ENCODE results near the gene UBLCP1.
A peak's percentile ranks its signal among the peaks of the same experiment; 100 is the strongest.
"Not testable (repeated sequence)": the region's sequence is repeated elsewhere in the genome, so short reads cannot be mapped to it uniquely, and the experiment has no call there.

Gene UBLCP1

GRCh38 chr5:159263569-159263905, 447 bp downstream of the UBLCP1 start:
- Mint-ChIP-seq H3K4me3 (peak overlapping the region; percentile 95), H3K9me3 (peaks cover 26% of the 10 kb centered on the region), H3K27me3 (no peaks in the 10 kb centered on the region), H3K4me1 (peaks cover 36% of the 10 kb centered on the region), H3K27ac (peak overlapping the region; percentile 96), H3K36me3 (peaks cover 46% of the 10 kb centered on the region)
- no peak for DNase-seq
- CTCF ChIA-PET: no interaction called here

GRCh38 chr5:159266764-159267163, 3.7 kb downstream of the UBLCP1 start:
- H3K27ac Mint-ChIP-seq: not testable (repeated sequence)

GRCh38 chr5:159269723-159270122, 6.6 kb downstream of the UBLCP1 start:
- no peaks in the 10 kb centered on the region for H3K27me3 Mint-ChIP-seq
- H3K36me3 Mint-ChIP-seq: peaks cover 55% of the 10 kb centered on the region
- DNase-seq: no peak
- CTCF ChIA-PET: no interaction called here
- peaks cover 24% of the 10 kb centered on the region for H3K9me3 Mint-ChIP-seq
- no peak overlapping the region for H3K27ac Mint-ChIP-seq
- H3K4me1 Mint-ChIP-seq: peaks cover 11% of the 10 kb centered on the region
- no peak overlapping the region for H3K4me3 Mint-ChIP-seq

More at GRCh38 chr5:159266764-159267163, 3.7 kb downstream of the UBLCP1 start:
- not testable (repeated sequence) for DNase-seq, H3K4me3 Mint-ChIP-seq, H3K27me3 Mint-ChIP-seq
- Mint-ChIP-seq H3K4me1 (peaks cover 30% of the 10 kb centered on the region), H3K36me3 (peaks cover 55% of the 10 kb centered on the region), H3K9me3 (peaks cover 24% of the 10 kb centered on the region)
- CTCF ChIA-PET: interaction anchor here (1.0 kb wide), 1 partner anchor 110 kb away, joined by 4 read pairs; no protein-coding TSS in a partner anchor

GRCh38 chr5:159273923-159274322, 10.8 kb downstream of the UBLCP1 start:
- Mint-ChIP-seq H3K4me1 (peaks cover 17% of the 10 kb centered on the region), H3K36me3 (peaks cover 46% of the 10 kb centered on the region), H3K9me3 (no peaks in the 10 kb centered on the region), H3K27ac (no peak overlapping the region), H3K4me3 (no peak overlapping the region), H3K27me3 (no peaks in the 10 kb centered on the region)
- no peak for DNase-seq
- CTCF ChIA-PET: interaction anchor here (0.6 to 2.1 kb wide), 4 partner anchors 17 to 1445 kb away, joined by 3 to 7 read pairs (median 4); no protein-coding TSS in a partner anchor

- Mint-ChIP-seq H3K27me3 (no peaks in the 10 kb centered on the region), H3K27ac (no peak overlapping the region), H3K4me1 (peaks cover 16% of the 10 kb centered on the region), H3K4me3 (no peak overlapping the region), H3K36me3 (peaks cover 47% of the 10 kb centered on the region), H3K9me3 (no peaks in the 10 kb centered on the region)
- CTCF ChIA-PET: interaction anchor here (1.2 to 2.1 kb wide), 2 partner anchors 12 to 118 kb away, joined by 3 to 7 read pairs; no protein-coding TSS in a partner anchor
- no peak for DNase-seq
Measured at GRCh38 chr5:159274676-159275075, 11.6 kb downstream of the UBLCP1 start.

GRCh38 chr5:159286420-159287035, 23.4 kb downstream of the UBLCP1 start:
- H3K4me3 Mint-ChIP-seq: no peak overlapping the region
- no peaks in the 10 kb centered on the region for H3K9me3 Mint-ChIP-seq
- no peaks in the 10 kb centered on the region for H3K4me1 Mint-ChIP-seq
- CTCF ChIA-PET: interaction anchor here (0.6 to 2.8 kb wide), 14 partner anchors 11 to 736 kb away, joined by 3 to 16 read pairs (median 4); no protein-coding TSS in a partner anchor
- no peak overlapping the region for H3K27ac Mint-ChIP-seq
- peaks cover 6% of the 10 kb centered on the region for H3K36me3 Mint-ChIP-seq
- H3K27me3 Mint-ChIP-seq: no peaks in the 10 kb centered on the region
- no peak for DNase-seq

GRCh38 chr5:159290741-159291140, 27.7 kb downstream of the UBLCP1 start:
- Mint-ChIP-seq H3K4me3 (no peak overlapping the region), H3K27me3 (peaks cover 3% of the 10 kb centered on the region), H3K9me3 (no peaks in the 10 kb centered on the region), H3K36me3 (no peaks in the 10 kb centered on the region), H3K27ac (no peak overlapping the region), H3K4me1 (no peaks in the 10 kb centered on the region)
- CTCF ChIA-PET: interaction anchor here (0.8 kb wide), 1 partner anchor 17 kb away, joined by 3 read pairs; no protein-coding TSS in a partner anchor
- no peak for DNase-seq

GRCh38 chr5:159294921-159295320, 31.8 kb downstream of the UBLCP1 start:
- no peak for DNase-seq
- peaks cover 18% of the 10 kb centered on the region for H3K9me3 Mint-ChIP-seq
- CTCF ChIA-PET: interaction anchor here (0.6 kb wide), 1 partner anchor 31 kb away, joined by 4 read pairs; no protein-coding TSS in a partner anchor
- peaks cover 13% of the 10 kb centered on the region for H3K27me3 Mint-ChIP-seq
- H3K27ac Mint-ChIP-seq: no peak overlapping the region
- H3K36me3 Mint-ChIP-seq: peaks cover 6% of the 10 kb centered on the region
- H3K4me1 Mint-ChIP-seq: no peaks in the 10 kb centered on the region
- H3K4me3 Mint-ChIP-seq: no peak overlapping the region

- not testable (repeated sequence) for H3K27ac Mint-ChIP-seq, H3K4me1 Mint-ChIP-seq, H3K36me3 Mint-ChIP-seq, H3K4me3 Mint-ChIP-seq, DNase-seq
- CTCF ChIA-PET: interaction anchor here (1.4 kb wide), 1 partner anchor 17 kb away, joined by 3 read pairs; no protein-coding TSS in a partner anchor
- peaks cover 30% of the 10 kb centered on the region for H3K9me3 Mint-ChIP-seq
- H3K27me3 Mint-ChIP-seq: peaks cover 28% of the 10 kb centered on the region
Measured at GRCh38 chr5:159297300-159297699, 34.2 kb downstream of the UBLCP1 start.

- Mint-ChIP-seq H3K4me1 (no peaks in the 10 kb centered on the region), H3K36me3 (peaks cover 4% of the 10 kb centered on the region), H3K9me3 (peaks cover 37% of the 10 kb centered on the region), H3K27ac (no peak overlapping the region), H3K27me3 (peaks cover 46% of the 10 kb centered on the region), H3K4me3 (no peak overlapping the region)
- CTCF ChIA-PET: no interaction called here
- DNase-seq: no peak
Measured at GRCh38 chr5:159301466-159301865, 38.4 kb downstream of the UBLCP1 start.

- Mint-ChIP-seq H3K27me3 (peaks cover 49% of the 10 kb centered on the region), H3K9me3 (peaks cover 34% of the 10 kb centered on the region)
- CTCF ChIA-PET, H3K4me3 Mint-ChIP-seq, DNase-seq, H3K4me1 Mint-ChIP-seq, H3K27ac Mint-ChIP-seq, H3K36me3 Mint-ChIP-seq: not testable (repeated sequence)
Measured at GRCh38 chr5:159301929-159302860, 39.1 kb downstream of the UBLCP1 start.

GRCh38 chr5:159303286-159303685, 40.2 kb downstream of the UBLCP1 start:
- H3K27ac Mint-ChIP-seq: no peak overlapping the region
- H3K4me3 Mint-ChIP-seq: no peak overlapping the region
- peaks cover 4% of the 10 kb centered on the region for H3K36me3 Mint-ChIP-seq
- peaks cover 26% of the 10 kb centered on the region for H3K9me3 Mint-ChIP-seq
- no peak for DNase-seq
- CTCF ChIA-PET: no interaction called here
- H3K4me1 Mint-ChIP-seq: no peaks in the 10 kb centered on the region
- H3K27me3 Mint-ChIP-seq: peaks cover 52% of the 10 kb centered on the region

- peaks cover 3% of the 10 kb centered on the region for H3K4me1 Mint-ChIP-seq
- CTCF ChIA-PET: interaction anchor here (2.5 kb wide), 1 partner anchor 12 kb away, joined by 9 read pairs; no protein-coding TSS in a partner anchor
- no peak overlapping the region for H3K4me3 Mint-ChIP-seq
- H3K36me3 Mint-ChIP-seq: no peaks in the 10 kb centered on the region
- H3K9me3 Mint-ChIP-seq: peaks cover 18% of the 10 kb centered on the region
- DNase-seq: no peak
- H3K27me3 Mint-ChIP-seq: peaks cover 60% of the 10 kb centered on the region
- no peak overlapping the region for H3K27ac Mint-ChIP-seq
Measured at GRCh38 chr5:159304961-159305595, 42.0 kb downstream of the UBLCP1 start.

Data from activated naive CD4-positive, alpha-beta T cell treated with anti-CD3 and anti-CD28 coated beads, Interleukin-2, amount 10 ng/mL, durations not matched to agents 7 days and 5 days (primary cell).